Neural cell (in vitro differentiated cells): ENCODE data around the gene MYBPC3. TPM values are rescaled to one million over a fixed set of nuclear protein-coding genes. Genes with fewer than 3 reads are reported as not detected.

Experiments used
- H2AFZ ChIP-seq: fragments of 200-600, 300-800 bp; sonication (generic), shearing (Covaris generic); 2 replicates; pipeline ENCODE4 v1.6.0; 2014; ENCODE audit warnings: low read depth, mild to moderate bottlenecking, antibody characterized with exemption, low read length, moderate library complexity
- H3F3A ChIP-seq: fragments of 200-600 bp; shearing (Covaris generic); 2 replicates; pipeline ENCODE4 v1.6.1; 2016; ENCODE audit warnings: mild to moderate bottlenecking, moderate library complexity, mixed read lengths, antibody characterized with exemption, low read length; ENCODE audit not compliant: insufficient read depth, poor library complexity, severe bottlenecking
- H3K27ac ChIP-seq: fragments of 200-600, 300-800 bp; sonication (generic), shearing (Covaris generic); 2 replicates; pipeline ENCODE4 v1.5.1; 2014; ENCODE audit warnings: mild to moderate bottlenecking, low read length, moderate library complexity
- H3K27me3 ChIP-seq: fragments of 300-800, 200-600 bp; sonication (generic), shearing (Covaris generic); 2 replicates; pipeline ENCODE4 v1.6.0; 2014; ENCODE audit warnings: mild to moderate bottlenecking, low read depth, low read length, moderate library complexity; ENCODE audit not compliant: insufficient read depth
- H3K36me3 ChIP-seq: fragments of 300-800, 200-600 bp; sonication (generic), shearing (Covaris generic); 2 replicates; pipeline ENCODE4 v1.5.1; 2014; ENCODE audit warnings: mild to moderate bottlenecking, antibody characterized with exemption, low read length, moderate library complexity; ENCODE audit not compliant: insufficient read depth
- H3K4me2 ChIP-seq: fragments of 300-800, 200-600 bp; sonication (generic), shearing (Covaris generic); 2 replicates; pipeline ENCODE4 v1.6.0; 2014; ENCODE audit warnings: mild to moderate bottlenecking, low read length
- H3K4me3 ChIP-seq: fragments of 300-800, 200-600 bp; sonication (generic), shearing (Covaris generic); 2 replicates; pipeline ENCODE4 v1.5.1; 2014; ENCODE audit warnings: mild to moderate bottlenecking, low read length, moderate library complexity
- H3K79me2 ChIP-seq: fragments of 200-600 bp; shearing (Covaris generic); replicated peaks from 2 replicates; pipeline ENCODE4 v1.6.0; 2014; ENCODE audit warnings: mild to moderate bottlenecking, low read length, moderate library complexity; ENCODE audit not compliant: insufficient read depth
- H3K9ac ChIP-seq: fragments of 300-800, 200-600 bp; sonication (generic), shearing (Covaris generic); 2 replicates; pipeline ENCODE4 v1.6.1; 2016; ENCODE audit warnings: mild to moderate bottlenecking, low read length, mixed read lengths
- H3K9me2 ChIP-seq: fragments of 200-600 bp; shearing (Covaris generic); 2 replicates; pipeline ENCODE4 v1.6.1; 2016; ENCODE audit warnings: mild to moderate bottlenecking, low read length, mixed read lengths; ENCODE audit not compliant: insufficient read depth
- H3K9me3 ChIP-seq: fragments of 200-600, 300-800 bp; sonication (generic), shearing (Covaris generic); 2 replicates; pipeline ENCODE4 v1.6.1; 2016; ENCODE audit warnings: mild to moderate bottlenecking, mixed run types, low read length, moderate library complexity, mixed read lengths
- H4K20me1 ChIP-seq: fragments of 200-600 bp; shearing (Covaris generic); 2 replicates; pipeline ENCODE4 v1.6.1; 2016; ENCODE audit warnings: mild to moderate bottlenecking, mixed run types; ENCODE audit not compliant: insufficient read depth
- CTCF ChIP-seq: fragments of 450-650 bp; IDR thresholded peaks from 2 replicates; pipeline ENCODE4 v1.5.1; 2014; ENCODE audit warnings: antibody characterized with exemption, mild to moderate bottlenecking, moderate library complexity; ENCODE audit not compliant: poor library complexity, severe bottlenecking
- EP300 ChIP-seq: fragments of 450-650 bp; conservative IDR thresholded peaks from 2 replicates; pipeline ENCODE4 v1.6.1; 2014; ENCODE audit warnings: antibody characterized with exemption, mild to moderate bottlenecking, moderate library complexity; ENCODE audit not compliant: poor library complexity, severe bottlenecking
- EZH2 ChIP-seq: fragments of 200-600, 300-800 bp; shearing (Covaris generic), sonication (generic); IDR thresholded peaks from 2 replicates; pipeline ENCODE4 v1.6.1; 2014; ENCODE audit warnings: antibody characterized with exemption, low read length, borderline replicate concordance, mild to moderate bottlenecking; ENCODE audit not compliant: insufficient read depth, poor library complexity, severe bottlenecking
- MXI1 ChIP-seq: fragments of 450-650 bp; conservative IDR thresholded peaks from 2 replicates; pipeline ENCODE4 v1.6.1; 2014; ENCODE audit warnings: antibody characterized with exemption, mild to moderate bottlenecking; ENCODE audit not compliant: poor library complexity, severe bottlenecking
- POLR2AphosphoS5 ChIP-seq: IDR thresholded peaks from 2 replicates; pipeline ENCODE4 v1.6.1; 2012
- RAD21 ChIP-seq: fragments of 450-650 bp; conservative IDR thresholded peaks from 2 replicates; pipeline ENCODE4 v1.6.1; 2014; ENCODE audit warnings: antibody characterized with exemption, mild to moderate bottlenecking, moderate library complexity
- REST ChIP-seq: IDR thresholded peaks from 2 replicates; pipeline ENCODE4 v1.6.1; 2012; ENCODE audit warnings: borderline replicate concordance
- SMC3 ChIP-seq: fragments of 450-650 bp; conservative IDR thresholded peaks from 2 replicates; pipeline ENCODE4 v1.6.1; 2014; ENCODE audit warnings: antibody characterized with exemption, mild to moderate bottlenecking, moderate library complexity; ENCODE audit not compliant: poor library complexity
- TAF1 ChIP-seq: IDR thresholded peaks from 2 replicates; pipeline ENCODE4 v1.6.1; 2012; ENCODE audit warnings: low read depth
- polyA plus RNA-seq: library from polyadenylated mRNA; depleted of rRNA; stranded (reverse); fragments of >200 nt; gene quantifications from 2 replicates; pipeline ENCODE4 v1.2.3, GENCODE V29; 2014

The MYBPC3 gene
- polyA plus RNA-seq, 1 donor from 2014 or later, result not detected

GRCh38 chr11:47366020-47366490 lies 13.6 kb upstream of the MYBPC3 start:
- H3K27me3 ChIP-seq, result no peaks in the 10 kb centered on the region
- no peaks in the 10 kb centered on the region for H4K20me1 ChIP-seq
- no peaks in the 10 kb centered on the region for H3K79me2 ChIP-seq
- H3K27ac ChIP-seq, result no peak overlapping the region
- H3K4me2 ChIP-seq, result no peak overlapping the region
- H3K9me2 ChIP-seq, result no peaks in the 10 kb centered on the region
- no peak for TF ChIP-seq MXI1
- no peaks in the 10 kb centered on the region for H3K9me3 ChIP-seq
- H3K4me3 ChIP-seq, result no peak overlapping the region
- H3F3A ChIP-seq, result no peaks in the 10 kb centered on the region
- no peak overlapping the region for H2AFZ ChIP-seq
- no peaks in the 10 kb centered on the region for H3K36me3 ChIP-seq
- H3K9ac ChIP-seq, result no peak overlapping the region

GRCh38 chr11:47361419-47361818 lies 8.9 kb upstream of the MYBPC3 start:
- Histone ChIP-seq H3F3A (no peaks in the 10 kb centered on the region), H3K9me2 (no peaks in the 10 kb centered on the region), H3K9ac (no peak overlapping the region), H3K79me2 (no peaks in the 10 kb centered on the region), H3K27me3 (no peaks in the 10 kb centered on the region), H3K4me2 (no peak overlapping the region), H3K4me3 (no peak overlapping the region), H3K27ac (no peak overlapping the region), H3K9me3 (no peaks in the 10 kb centered on the region), H2AFZ (no peak overlapping the region), H4K20me1 (no peaks in the 10 kb centered on the region), H3K36me3 (no peaks in the 10 kb centered on the region)
- TF ChIP-seq TAF1 (no peak), MXI1 (no peak)

GRCh38 chr11:47360341-47360740 lies 7.8 kb upstream of the MYBPC3 start:
- no peaks in the 10 kb centered on the region for H4K20me1 ChIP-seq

More at GRCh38 chr11:47360341-47360740, 7.8 kb upstream of the MYBPC3 start:
- Histone ChIP-seq H3K36me3 (no peaks in the 10 kb centered on the region), H3K4me2 (no peak overlapping the region), H3F3A (no peaks in the 10 kb centered on the region), H2AFZ (no peak overlapping the region), H3K79me2 (no peaks in the 10 kb centered on the region), H3K4me3 (no peak overlapping the region), H3K9me3 (no peaks in the 10 kb centered on the region), H3K9me2 (no peaks in the 10 kb centered on the region), H3K9ac (no peak overlapping the region), H3K27me3 (no peaks in the 10 kb centered on the region), H3K27ac (no peak overlapping the region)
- TF ChIP-seq RAD21 (no peak), EP300 (no peak), EZH2 (no peak), CTCF (no peak), SMC3 (no peak), REST (no peak), MXI1 (no peak), POLR2AphosphoS5 (no peak), TAF1 (no peak)
